ENCODE results near the gene FBXO31. TPM values are rescaled to one million over a fixed set of nuclear protein-coding genes. Genes with fewer than 3 reads are reported as not detected.

Gene FBXO31
- total RNA-seq, 2 donors from 2014 or later = 21.9 to 29.1 TPM

- H3K27me3 Mint-ChIP-seq = no peaks in the 10 kb centered on the region
- no peak for ATAC-seq (replicated peaks)
- H3K4me3 Mint-ChIP-seq = no peak overlapping the region
- no peaks in the 10 kb centered on the region for H3K9me3 Mint-ChIP-seq
- H3K36me3 Mint-ChIP-seq (ENCODE audit: low read depth) = peaks cover 85% of the 10 kb centered on the region
- no peak overlapping the region for H3K27ac Mint-ChIP-seq
- peaks cover 8% of the 10 kb centered on the region for H3K4me1 Mint-ChIP-seq
Observed at GRCh38 chr16:87339086-87339723, 44.4 kb downstream of the FBXO31 start.

- peaks cover 79% of the 10 kb centered on the region for H3K36me3 Mint-ChIP-seq (ENCODE audit: low read depth)
- no peaks in the 10 kb centered on the region for H3K9me3 Mint-ChIP-seq
- no peak for ATAC-seq (replicated peaks)
- H3K27me3 Mint-ChIP-seq = no peaks in the 10 kb centered on the region
- H3K4me1 Mint-ChIP-seq = peaks cover 8% of the 10 kb centered on the region
- H3K27ac Mint-ChIP-seq = no peak overlapping the region
- H3K4me3 Mint-ChIP-seq = no peak overlapping the region
Observed at GRCh38 chr16:87338155-87338765, 45.3 kb downstream of the FBXO31 start.

- Mint-ChIP-seq H3K27me3 (no peaks in the 10 kb centered on the region), H3K4me3 (no peak overlapping the region), H3K4me1 (peaks cover 8% of the 10 kb centered on the region), H3K27ac (no peak overlapping the region), H3K36me3 (ENCODE audit: low read depth) (peaks cover 80% of the 10 kb centered on the region), H3K9me3 (no peaks in the 10 kb centered on the region)
- ATAC-seq (replicated peaks) = no peak
Observed at GRCh38 chr16:87337262-87337771, 46.3 kb downstream of the FBXO31 start.

GRCh38 chr16:87336434-87337240 is 46.9 kb downstream of the FBXO31 start:
- no peak overlapping the region for H3K4me3 Mint-ChIP-seq
- no peaks in the 10 kb centered on the region for H3K9me3 Mint-ChIP-seq
- H3K27me3 Mint-ChIP-seq = no peaks in the 10 kb centered on the region
- H3K36me3 Mint-ChIP-seq (ENCODE audit: low read depth) = peaks cover 76% of the 10 kb centered on the region
- H3K4me1 Mint-ChIP-seq = peaks cover 8% of the 10 kb centered on the region
- no peak overlapping the region for H3K27ac Mint-ChIP-seq
- ATAC-seq (replicated peaks) = no peak

- Mint-ChIP-seq H3K4me3 (no peak overlapping the region), H3K27me3 (no peaks in the 10 kb centered on the region), H3K4me1 (peaks cover 8% of the 10 kb centered on the region), H3K27ac (no peak overlapping the region), H3K9me3 (no peaks in the 10 kb centered on the region), H3K36me3 (ENCODE audit: low read depth) (peaks cover 72% of the 10 kb centered on the region)
- ATAC-seq (replicated peaks) = no peak
Observed at GRCh38 chr16:87335625-87336433, 47.7 kb downstream of the FBXO31 start.

- Mint-ChIP-seq H3K27ac (no peak overlapping the region), H3K36me3 (ENCODE audit: low read depth) (peaks cover 68% of the 10 kb centered on the region), H3K4me3 (no peak overlapping the region)
Observed at GRCh38 chr16:87334651-87335624, 48.6 kb downstream of the FBXO31 start.

GRCh38 chr16:87333581-87334331 is 49.8 kb downstream of the FBXO31 start:
- no peak for ATAC-seq (replicated peaks)
- Mint-ChIP-seq H3K36me3 (ENCODE audit: low read depth) (peaks cover 68% of the 10 kb centered on the region), H3K27me3 (no peaks in the 10 kb centered on the region), H3K9me3 (no peaks in the 10 kb centered on the region), H3K27ac (no peak overlapping the region), H3K4me3 (no peak overlapping the region), H3K4me1 (peaks cover 6% of the 10 kb centered on the region)

More at GRCh38 chr16:87334651-87335624, 48.6 kb downstream of the FBXO31 start:
- no peaks in the 10 kb centered on the region for H3K9me3 Mint-ChIP-seq
- H3K4me1 Mint-ChIP-seq = peaks cover 8% of the 10 kb centered on the region
- H3K27me3 Mint-ChIP-seq = no peaks in the 10 kb centered on the region
- no peak for ATAC-seq (replicated peaks)

GRCh38 chr16:87333101-87333500 is 50.5 kb downstream of the FBXO31 start:
- ATAC-seq (replicated peaks) = no peak
- Mint-ChIP-seq H3K9me3 (no peaks in the 10 kb centered on the region), H3K27me3 (no peaks in the 10 kb centered on the region), H3K4me1 (peaks cover 4% of the 10 kb centered on the region), H3K36me3 (ENCODE audit: low read depth) (peaks cover 67% of the 10 kb centered on the region), H3K27ac (no peak overlapping the region), H3K4me3 (no peak overlapping the region)

GRCh38 chr16:87332150-87332549 is 51.4 kb downstream of the FBXO31 start:
- H3K27me3 Mint-ChIP-seq = no peaks in the 10 kb centered on the region
- H3K27ac Mint-ChIP-seq = no peak overlapping the region
- no peaks in the 10 kb centered on the region for H3K9me3 Mint-ChIP-seq
- no peak overlapping the region for H3K4me3 Mint-ChIP-seq
- H3K36me3 Mint-ChIP-seq (ENCODE audit: low read depth) = peaks cover 58% of the 10 kb centered on the region
- no peak for ATAC-seq (replicated peaks)
- peaks cover 2% of the 10 kb centered on the region for H3K4me1 Mint-ChIP-seq

GRCh38 chr16:87331241-87331801 is 52.3 kb downstream of the FBXO31 start:
- no peak overlapping the region for H3K27ac Mint-ChIP-seq
- ATAC-seq (replicated peaks) = no peak

GRCh38 chr16:87330646-87331045 is 52.9 kb downstream of the FBXO31 start:
- Mint-ChIP-seq H3K36me3 (ENCODE audit: low read depth) (peaks cover 44% of the 10 kb centered on the region), H3K27me3 (no peaks in the 10 kb centered on the region), H3K27ac (no peak overlapping the region), H3K4me1 (no peaks in the 10 kb centered on the region), H3K9me3 (no peaks in the 10 kb centered on the region), H3K4me3 (no peak overlapping the region)
- no peak for ATAC-seq (replicated peaks)

More at GRCh38 chr16:87331241-87331801, 52.3 kb downstream of the FBXO31 start:
- Mint-ChIP-seq H3K4me1 (no peaks in the 10 kb centered on the region), H3K27me3 (no peaks in the 10 kb centered on the region), H3K36me3 (ENCODE audit: low read depth) (peaks cover 51% of the 10 kb centered on the region), H3K9me3 (no peaks in the 10 kb centered on the region), H3K4me3 (no peak overlapping the region)

- Mint-ChIP-seq H3K4me1 (no peaks in the 10 kb centered on the region), H3K27ac (no peak overlapping the region), H3K27me3 (no peaks in the 10 kb centered on the region), H3K36me3 (ENCODE audit: low read depth) (peaks cover 40% of the 10 kb centered on the region), H3K9me3 (no peaks in the 10 kb centered on the region), H3K4me3 (no peak overlapping the region)
- no peak for ATAC-seq (replicated peaks)
Observed at GRCh38 chr16:87330257-87330624, 53.3 kb downstream of the FBXO31 start.

Data from activated T-helper 17 cell treated with anti-CD3 and anti-CD28 coated beads, Interleukin-2, amount 50 U/mL, for 72 hours (primary cell).